SU-DHL-6 (cell line): ENCODE data around the gene SNX8.
"Not testable (repeated sequence)": the region's sequence is repeated elsewhere in the genome, so short reads cannot be mapped to it uniquely, and the experiment has no call there.

Source experiments
- H2AFZ ChIP-seq: fragments of 200-600 bp; sonication (generic); 2 replicates; pipeline ENCODE4 v1.6.1; 2014; ENCODE audit warnings: low read depth, mild to moderate bottlenecking, moderate library complexity, mixed read lengths, antibody characterized with exemption, low read length; ENCODE audit not compliant: severe bottlenecking
- H3F3A ChIP-seq: fragments of 200-600 bp; shearing (Covaris generic); 2 replicates; pipeline ENCODE4 v1.6.0; 2016; ENCODE audit warnings: antibody characterized with exemption, mild to moderate bottlenecking; ENCODE audit not compliant: insufficient read depth
- H3K27ac ChIP-seq: fragments of 200-600 bp; sonication (generic); 2 replicates; pipeline ENCODE4 v1.5.1; 2016; ENCODE audit warnings: low read depth, mild to moderate bottlenecking, low read length, moderate library complexity, mixed read lengths
- H3K27me3 ChIP-seq: fragments of 200-600 bp; sonication (generic), shearing (Covaris generic); 2 replicates; pipeline ENCODE4 v1.6.0; 2014; ENCODE audit warnings: mild to moderate bottlenecking, low read length
- H3K36me3 ChIP-seq: fragments of 200-600 bp; sonication (generic); 2 replicates; pipeline ENCODE4 v1.6.1; 2014; ENCODE audit warnings: mild to moderate bottlenecking, low read length, mixed read lengths
- H3K4me2 ChIP-seq: fragments of 300-600, 200-600 bp; shearing (Covaris generic), sonication (generic); 2 replicates; pipeline ENCODE4 v1.6.0; 2014; ENCODE audit warnings: low read length, low read depth, mild to moderate bottlenecking; ENCODE audit not compliant: poor library complexity, severe bottlenecking
- H3K4me3 ChIP-seq: fragments of 200-600 bp; sonication (generic); 2 replicates; pipeline ENCODE4 v1.5.1; 2014; ENCODE audit warnings: antibody characterized with exemption, low read length, mild to moderate bottlenecking, mixed read lengths; ENCODE audit not compliant: insufficient read depth, poor library complexity, severe bottlenecking
- H3K79me2 ChIP-seq: fragments of 200-600 bp; sonication (generic); 2 replicates; pipeline ENCODE4 v1.6.1; 2014; ENCODE audit warnings: mild to moderate bottlenecking, low read length, moderate library complexity; ENCODE audit not compliant: insufficient read depth
- H3K9ac ChIP-seq: fragments of 200-600 bp; sonication (generic); 2 replicates; pipeline ENCODE4 v1.7.0; 2014; ENCODE audit warnings: mild to moderate bottlenecking, low read length
- H3K9me2 ChIP-seq: fragments of 200-600 bp; sonication (generic); replicated peaks from 2 replicates; pipeline ENCODE4 v1.6.1; 2014; ENCODE audit warnings: low read length; ENCODE audit not compliant: insufficient read depth
- H3K9me3 ChIP-seq: fragments of 200-600 bp; sonication (generic); 2 replicates; pipeline ENCODE4 v1.6.1; 2014; ENCODE audit warnings: low read length, mixed read lengths; ENCODE audit not compliant: insufficient read depth
- H4K20me1 ChIP-seq: fragments of 200-600 bp; sonication (generic); 2 replicates; pipeline ENCODE4 v1.6.1; 2014; ENCODE audit warnings: low read depth, mild to moderate bottlenecking, antibody characterized with exemption, low read length, moderate library complexity, mixed read lengths
- EZH2phosphoT487 ChIP-seq: fragments of 200-600 bp; sonication (generic), shearing (Covaris generic); conservative IDR thresholded peaks from 2 replicates; pipeline ENCODE4 v1.6.1; 2018; ENCODE audit warnings: mild to moderate bottlenecking, antibody characterized with exemption, low read length, moderate library complexity, mixed read lengths
- TF ChIP-seq, protein P1 (sequence below): fragments of 200-600 bp; sonication (generic); IDR thresholded peaks from one replicate; pipeline ENCODE4 v1.5.1; 2017; ENCODE audit warnings: antibody characterized with exemption, mild to moderate bottlenecking, low read length, moderate library complexity; ENCODE audit not compliant: insufficient read depth, poor library complexity, severe bottlenecking

Gene SNX8

DNA sequence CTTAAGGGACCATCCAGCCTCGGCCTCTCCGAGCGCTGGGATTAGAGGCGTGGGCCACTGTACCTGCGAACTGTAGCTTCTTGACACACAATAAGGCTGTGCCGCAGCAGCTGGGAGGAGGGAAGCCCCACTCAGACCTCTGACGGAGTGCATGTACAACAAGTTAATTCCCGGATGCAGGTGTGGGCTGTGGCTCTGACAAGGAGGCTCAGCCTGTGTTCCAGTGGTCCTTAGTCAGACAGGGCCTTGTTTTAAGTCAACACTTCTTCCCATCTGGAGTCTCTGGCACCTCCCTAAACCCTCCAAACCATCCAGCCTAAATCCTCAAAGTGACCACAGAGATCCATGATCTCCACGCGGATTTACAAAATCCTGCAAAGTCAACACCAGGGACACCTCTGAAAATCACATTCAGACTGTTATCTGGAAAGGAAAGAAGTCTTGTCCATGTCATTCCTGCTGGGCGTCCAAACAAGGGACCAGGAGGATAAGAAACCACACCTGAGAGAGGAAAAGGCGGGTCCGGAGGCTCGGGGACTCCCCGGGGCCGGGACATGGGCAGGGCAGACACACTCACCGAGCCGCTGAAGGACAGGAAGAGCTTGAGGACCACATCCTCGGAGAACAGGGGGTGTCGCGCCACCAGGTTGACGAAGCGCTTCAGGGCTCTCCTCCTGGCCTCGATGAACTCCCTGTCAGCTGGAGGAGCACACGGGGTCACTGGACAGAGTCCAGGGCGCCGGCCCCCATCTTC, 42.8 kb downstream of the SNX8 start:
- Histone ChIP-seq H3K9me3 (no peaks in the 10 kb centered on the region), H3K27me3 (no peaks in the 10 kb centered on the region), H3K9me2 (no peaks in the 10 kb centered on the region), H4K20me1 (no peaks in the 10 kb centered on the region), H3K36me3 (no peaks in the 10 kb centered on the region), H3F3A (no peaks in the 10 kb centered on the region), H3K9ac (no peak overlapping the region), H3K4me3 (no peak overlapping the region), H2AFZ (no peak overlapping the region), H3K27ac (no peak overlapping the region), H3K4me2 (no peak overlapping the region), H3K79me2 (no peaks in the 10 kb centered on the region)
- TF ChIP-seq, protein P1, sequence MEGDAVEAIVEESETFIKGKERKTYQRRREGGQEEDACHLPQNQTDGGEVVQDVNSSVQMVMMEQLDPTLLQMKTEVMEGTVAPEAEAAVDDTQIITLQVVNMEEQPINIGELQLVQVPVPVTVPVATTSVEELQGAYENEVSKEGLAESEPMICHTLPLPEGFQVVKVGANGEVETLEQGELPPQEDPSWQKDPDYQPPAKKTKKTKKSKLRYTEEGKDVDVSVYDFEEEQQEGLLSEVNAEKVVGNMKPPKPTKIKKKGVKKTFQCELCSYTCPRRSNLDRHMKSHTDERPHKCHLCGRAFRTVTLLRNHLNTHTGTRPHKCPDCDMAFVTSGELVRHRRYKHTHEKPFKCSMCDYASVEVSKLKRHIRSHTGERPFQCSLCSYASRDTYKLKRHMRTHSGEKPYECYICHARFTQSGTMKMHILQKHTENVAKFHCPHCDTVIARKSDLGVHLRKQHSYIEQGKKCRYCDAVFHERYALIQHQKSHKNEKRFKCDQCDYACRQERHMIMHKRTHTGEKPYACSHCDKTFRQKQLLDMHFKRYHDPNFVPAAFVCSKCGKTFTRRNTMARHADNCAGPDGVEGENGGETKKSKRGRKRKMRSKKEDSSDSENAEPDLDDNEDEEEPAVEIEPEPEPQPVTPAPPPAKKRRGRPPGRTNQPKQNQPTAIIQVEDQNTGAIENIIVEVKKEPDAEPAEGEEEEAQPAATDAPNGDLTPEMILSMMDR, result no peak
- no peak for TF ChIP-seq EZH2phosphoT487

DNA sequence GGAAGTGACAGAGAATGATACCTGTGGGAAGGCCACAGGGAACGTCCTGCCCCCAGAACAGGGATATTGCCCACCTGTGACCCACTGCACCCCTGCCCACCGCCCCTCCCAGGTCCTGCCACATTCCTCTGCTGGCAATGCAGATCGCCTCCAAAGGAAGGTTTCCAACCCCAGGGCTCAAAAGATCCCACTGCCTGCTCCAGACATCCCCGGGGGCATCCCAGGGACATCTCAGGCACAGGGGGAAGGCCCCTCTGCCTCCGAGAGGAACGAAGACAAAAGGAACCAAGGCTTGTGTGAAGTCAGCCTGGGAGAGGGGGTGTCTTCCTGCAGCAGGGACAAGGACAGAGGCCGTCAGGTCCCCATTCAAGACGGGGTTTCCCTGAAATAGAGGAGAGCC, 43.7 kb downstream of the SNX8 start:
- Histone ChIP-seq H3K79me2 (no peaks in the 10 kb centered on the region), H4K20me1 (no peaks in the 10 kb centered on the region), H3K9ac (no peak overlapping the region), H3K9me2 (no peaks in the 10 kb centered on the region), H3K4me2 (no peak overlapping the region), H3K4me3 (no peak overlapping the region), H3F3A (no peaks in the 10 kb centered on the region; the same call in 1 of the 2 replicates), H3K36me3 (no peaks in the 10 kb centered on the region), H3K27ac (no peak overlapping the region), H3K27me3 (no peaks in the 10 kb centered on the region), H2AFZ (no peak overlapping the region), H3K9me3 (no peaks in the 10 kb centered on the region)
- TF ChIP-seq EZH2phosphoT487, result no peak
- TF ChIP-seq, protein P1, result no peak

DNA sequence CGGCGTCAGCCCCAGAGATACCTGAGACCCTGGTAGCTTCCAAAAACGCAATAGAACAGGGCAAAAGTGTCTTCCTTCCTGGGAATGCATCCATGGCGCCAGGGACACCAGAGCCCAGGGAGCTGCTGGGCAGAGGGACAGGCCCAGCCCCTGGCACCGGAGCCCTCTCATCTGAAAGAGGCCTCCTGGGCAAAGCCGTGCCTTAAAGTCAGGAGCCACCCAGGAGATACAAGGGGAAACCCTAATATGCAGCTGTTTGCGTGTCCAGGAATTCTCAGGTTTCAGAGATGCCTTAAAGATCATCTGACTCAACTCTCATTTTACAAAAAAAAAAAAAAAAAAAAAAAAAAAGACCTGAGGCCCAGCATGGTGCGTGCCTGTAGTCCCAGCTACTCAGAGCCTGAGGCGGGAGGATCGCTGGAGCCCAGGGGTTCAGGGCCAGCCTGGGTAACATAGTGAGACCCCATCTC, 44.2 kb downstream of the SNX8 start:
- Histone ChIP-seq H3K36me3 (no peaks in the 10 kb centered on the region), H3K27me3 (no peaks in the 10 kb centered on the region), H2AFZ (no peak overlapping the region), H3K9ac (no peak overlapping the region), H3K4me3 (no peak overlapping the region), H3K27ac (no peak overlapping the region), H4K20me1 (no peaks in the 10 kb centered on the region), H3K79me2 (no peaks in the 10 kb centered on the region), H3K4me2 (no peak overlapping the region), H3K9me3 (no peaks in the 10 kb centered on the region), H3F3A (no peaks in the 10 kb centered on the region; the same call in 1 of the 2 replicates), H3K9me2 (no peaks in the 10 kb centered on the region)
- TF ChIP-seq, protein P1, result no peak
- no peak for TF ChIP-seq EZH2phosphoT487

DNA sequence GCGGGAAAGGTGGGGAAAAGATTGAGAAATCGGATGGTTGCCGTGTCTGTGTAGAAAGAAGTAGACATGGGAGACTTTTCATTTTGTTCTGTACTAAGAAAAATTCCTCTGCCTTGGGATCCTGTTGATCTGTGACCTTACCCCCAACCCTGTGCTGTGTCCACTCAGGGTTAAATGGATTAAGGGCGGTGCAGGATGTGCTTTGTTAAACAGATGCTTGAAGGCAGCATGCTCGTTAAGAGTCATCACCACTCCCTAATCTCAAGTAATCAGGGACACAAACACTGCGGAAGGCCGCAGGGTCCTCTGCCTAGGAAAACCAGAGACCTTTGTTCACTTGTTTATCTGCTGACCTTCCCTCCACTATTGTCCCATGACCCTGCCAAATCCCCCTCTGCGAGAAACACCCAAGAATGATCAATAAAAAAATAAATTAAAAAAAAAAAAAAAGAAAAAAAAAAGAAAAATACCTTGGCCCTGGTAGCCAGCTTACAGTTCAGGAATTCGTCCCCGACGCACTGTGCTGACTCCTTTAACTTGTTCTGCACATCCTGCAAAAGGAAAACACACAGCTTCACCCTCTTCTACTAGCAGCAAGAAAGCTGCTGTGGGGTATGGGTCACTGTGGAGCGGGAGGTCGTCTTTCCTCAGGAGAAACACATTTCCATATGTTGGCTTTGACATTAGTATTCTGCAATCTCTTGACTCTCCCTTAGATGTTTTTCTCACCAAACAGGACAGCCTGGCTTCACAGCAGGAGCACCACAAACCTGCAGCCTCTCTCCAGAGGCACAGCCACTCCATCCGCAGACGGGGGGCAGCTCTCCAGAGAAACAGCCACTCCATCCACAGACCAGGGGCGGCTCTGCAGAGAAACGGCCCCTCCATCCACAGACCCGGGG, 44.9 kb downstream of the SNX8 start:
- H3K4me2 ChIP-seq, H4K20me1 ChIP-seq, H3K9me3 ChIP-seq, H3K4me3 ChIP-seq, H3F3A ChIP-seq, H3K27ac ChIP-seq, H3K9ac ChIP-seq, H3K36me3 ChIP-seq, H3K27me3 ChIP-seq, H2AFZ ChIP-seq, H3K9me2 ChIP-seq, H3K79me2 ChIP-seq: not testable (repeated sequence)
